ENCODE data around the gene CLTB. TPM values are rescaled to one million over a fixed set of nuclear protein-coding genes. Genes with fewer than 3 reads are reported as not detected.
A peak's percentile ranks its signal among the peaks of the same experiment; 100 is the strongest.

The CLTB gene
- polyA plus RNA-seq, 3 donors = 63.2 to 87.6 (median 75.2) TPM

GRCh38 chr5:176424181-176424580 lies 7.8 kb upstream of the CLTB start:
- TF ChIP-seq, protein P1, sequence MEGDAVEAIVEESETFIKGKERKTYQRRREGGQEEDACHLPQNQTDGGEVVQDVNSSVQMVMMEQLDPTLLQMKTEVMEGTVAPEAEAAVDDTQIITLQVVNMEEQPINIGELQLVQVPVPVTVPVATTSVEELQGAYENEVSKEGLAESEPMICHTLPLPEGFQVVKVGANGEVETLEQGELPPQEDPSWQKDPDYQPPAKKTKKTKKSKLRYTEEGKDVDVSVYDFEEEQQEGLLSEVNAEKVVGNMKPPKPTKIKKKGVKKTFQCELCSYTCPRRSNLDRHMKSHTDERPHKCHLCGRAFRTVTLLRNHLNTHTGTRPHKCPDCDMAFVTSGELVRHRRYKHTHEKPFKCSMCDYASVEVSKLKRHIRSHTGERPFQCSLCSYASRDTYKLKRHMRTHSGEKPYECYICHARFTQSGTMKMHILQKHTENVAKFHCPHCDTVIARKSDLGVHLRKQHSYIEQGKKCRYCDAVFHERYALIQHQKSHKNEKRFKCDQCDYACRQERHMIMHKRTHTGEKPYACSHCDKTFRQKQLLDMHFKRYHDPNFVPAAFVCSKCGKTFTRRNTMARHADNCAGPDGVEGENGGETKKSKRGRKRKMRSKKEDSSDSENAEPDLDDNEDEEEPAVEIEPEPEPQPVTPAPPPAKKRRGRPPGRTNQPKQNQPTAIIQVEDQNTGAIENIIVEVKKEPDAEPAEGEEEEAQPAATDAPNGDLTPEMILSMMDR (IDR thresholded peaks at IDR 0.05) = no peak
- no peak overlapping the region for H3K4me2 ChIP-seq (replicated peaks; ENCODE audit: extremely low read depth, low read length, poor library complexity, severe bottlenecking)
- peak overlapping the region; percentile 41 for H2AFZ ChIP-seq (ENCODE audit: insufficient read depth, low read depth, low read length, poor library complexity, severe bottlenecking)
- no peaks in the 10 kb centered on the region for H3K36me3 ChIP-seq (replicated peaks in 1 of 2; ENCODE audit: control insufficient read depth in 1 of 2, insufficient read depth in 2 of 2, low read length in 2 of 2)
- H3K4me3 ChIP-seq (replicated peaks in 1 of 3; ENCODE audit: low read depth in 2 of 3, low read length in 3 of 3) = no peak overlapping the region
- peaks cover 0 to 2% (median under 1%) of the 10 kb centered on the region in 3 donors for H3K27me3 Mint-ChIP-seq (ENCODE audit: low read depth in 3 of 3)
- H3K79me2 ChIP-seq (ENCODE audit: insufficient read depth, low read length) = no peaks in the 10 kb centered on the region
- intact Hi-C loops (cut with micrococcal nuclease) = no loop called here
- no peak overlapping the region for H3K27ac ChIP-seq (ENCODE audit: low read depth in 1 of 2, low read length in 2 of 2)
- H3K27ac Mint-ChIP-seq = no peak overlapping the region
- no peak overlapping the region for H3K9ac ChIP-seq (ENCODE audit: insufficient read depth, low read length, poor library complexity, severe bottlenecking)
- no peaks in the 10 kb centered on the region for H4K20me1 ChIP-seq (ENCODE audit: insufficient read depth, low read length)
- no peak for DNase-seq
- H3K9me3 ChIP-seq (replicated peaks in 1 of 2; ENCODE audit: control insufficient read depth in 1 of 2, insufficient read depth in 1 of 2, low read length in 2 of 2) = peaks cover 0 to 4% of the 10 kb centered on the region in 2 donors
- peaks cover 4 to 20% (median 14%) of the 10 kb centered on the region in 7 donors for H3K9me3 Mint-ChIP-seq
- H3K27me3 ChIP-seq (ENCODE audit: control insufficient read depth in 2 of 2, insufficient read depth in 2 of 2, low read length in 2 of 2) = no peaks in the 10 kb centered on the region
- WGBS (ENCODE audit: insufficient coverage) = no CpG with 5 or more reads among the region's 3 CpGs
- no peaks in the 10 kb centered on the region for H3K36me3 Mint-ChIP-seq
- H3K4me1 Mint-ChIP-seq = peaks cover 14% of the 10 kb centered on the region
- H3K4me1 ChIP-seq (ENCODE audit: control insufficient read depth in 1 of 2, insufficient read depth in 2 of 2, low read length in 2 of 2) = peaks cover 5 to 6% of the 10 kb centered on the region in 2 donors
- H3K4me3 Mint-ChIP-seq = no peak overlapping the region

- H3K79me2 ChIP-seq (ENCODE audit: insufficient read depth, low read length) = peaks cover under 1% of the 10 kb centered on the region
- H3K27me3 ChIP-seq (ENCODE audit: control insufficient read depth in 2 of 2, insufficient read depth in 2 of 2, low read length in 2 of 2) = no peaks in the 10 kb centered on the region
- peaks cover 0 to 4% of the 10 kb centered on the region in 2 donors for H3K9me3 ChIP-seq (replicated peaks in 1 of 2; ENCODE audit: control insufficient read depth in 1 of 2, insufficient read depth in 1 of 2, low read length in 2 of 2)
- H4K20me1 ChIP-seq (ENCODE audit: insufficient read depth, low read length) = no peaks in the 10 kb centered on the region
- no peaks in the 10 kb centered on the region for H3K36me3 Mint-ChIP-seq
- H3K9me3 Mint-ChIP-seq = peaks cover 4 to 20% (median 14%) of the 10 kb centered on the region in 7 donors
- H3K27me3 Mint-ChIP-seq (ENCODE audit: low read depth in 3 of 3) = peaks cover 2 to 5% (median 2%) of the 10 kb centered on the region in 3 donors
- H3K4me3 ChIP-seq (replicated peaks in 1 of 3; ENCODE audit: low read depth in 2 of 3, low read length in 3 of 3) = no peak overlapping the region
- no peak for DNase-seq
- no peak overlapping the region for H3K9ac ChIP-seq (ENCODE audit: insufficient read depth, low read length, poor library complexity, severe bottlenecking)
- TF ChIP-seq, protein P1 (IDR thresholded peaks at IDR 0.05) = no peak
- peaks cover 11 to 12% of the 10 kb centered on the region in 2 donors for H3K4me1 ChIP-seq (ENCODE audit: control insufficient read depth in 1 of 2, insufficient read depth in 2 of 2, low read length in 2 of 2)
- peaks cover 16% of the 10 kb centered on the region for H3K4me1 Mint-ChIP-seq
- no peaks in the 10 kb centered on the region for H3K36me3 ChIP-seq (replicated peaks in 1 of 2; ENCODE audit: control insufficient read depth in 1 of 2, insufficient read depth in 2 of 2, low read length in 2 of 2)
- H2AFZ ChIP-seq (ENCODE audit: insufficient read depth, low read depth, low read length, poor library complexity, severe bottlenecking) = no peak overlapping the region
- no peak overlapping the region for H3K27ac ChIP-seq (ENCODE audit: low read depth in 1 of 2, low read length in 2 of 2)
- no peak overlapping the region for H3K27ac Mint-ChIP-seq
- no peak overlapping the region for H3K4me3 Mint-ChIP-seq
- H3K4me2 ChIP-seq (replicated peaks; ENCODE audit: extremely low read depth, low read length, poor library complexity, severe bottlenecking) = no peak overlapping the region
- intact Hi-C loops (cut with micrococcal nuclease) = no loop called here
- WGBS (ENCODE audit: insufficient coverage) = no CpG with 5 or more reads among the region's 2 CpGs
These were observed 4.7 kb upstream of the CLTB start for GRCh38 chr5:176420972-176421544.
